ENCODE data around the gene BRINP2. TPM values are rescaled to one million over a fixed set of nuclear protein-coding genes. Genes with fewer than 3 reads are reported as not detected.

Gene BRINP2
- 0.35 TPM for total RNA-seq

GRCh38 chr1:177170756-177171535, at the start of gene BRINP2:
TSS of gene BRINP2 (plus strand) at chr1:177170958. CDS start at chr1:177229877, 58,919 bp downstream.

GRCh38 chr1:177164380-177165068, 6.2 kb upstream of the BRINP2 start, which contains the start of gene ASTN1:
TSS of gene ASTN1 (minus strand) at chr1:177164712. CDS start at chr1:177164676, 36 bp downstream.

Other genes with a start within 250 kb of the BRINP2 start
- gene ASTN1, start 6.2 kb upstream of the BRINP2 start, total RNA-seq = 2.5 TPM